Stimulated activated CD4-positive, alpha-beta T cell treated with anti-CD3 and anti-CD28 coated beads, Interleukin-15, amount 100 ng/mL, for 48 hours (primary cell): Measurements from ENCODE around the gene CCDC70.
A peak's percentile ranks its signal among the peaks of the same experiment; 100 is the strongest.

ENCODE experiments used
- DNase-seq, 2 donors: peaks; one replicate each; pipeline ENCODE4 v3.0.0-alpha.2; 2020; ENCODE audit warnings: low read depth in 2 of 2

CCDC70 gene

DNA sequence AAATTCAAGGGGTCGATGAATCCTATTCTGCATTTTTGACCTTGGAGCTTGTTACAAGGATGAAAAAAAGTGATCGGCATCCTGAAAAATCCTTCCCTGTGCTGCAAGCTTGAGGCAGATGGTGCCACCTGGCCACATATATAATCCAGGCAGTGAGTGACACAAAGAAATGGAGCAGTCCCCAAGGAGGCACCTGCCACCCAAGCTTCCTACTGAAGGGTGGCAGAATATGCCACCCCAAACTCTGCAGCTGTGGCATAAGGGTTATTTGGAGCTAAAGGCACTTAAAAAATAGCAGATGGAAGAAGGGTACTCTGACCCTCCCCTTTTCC is 32.2 kb upstream of the CCDC70 start:
- DNase-seq: no peak

- no peak for DNase-seq
Observed at GRCh38 chr13:51831519-51831918, 30.2 kb upstream of the CCDC70 start.

DNA sequence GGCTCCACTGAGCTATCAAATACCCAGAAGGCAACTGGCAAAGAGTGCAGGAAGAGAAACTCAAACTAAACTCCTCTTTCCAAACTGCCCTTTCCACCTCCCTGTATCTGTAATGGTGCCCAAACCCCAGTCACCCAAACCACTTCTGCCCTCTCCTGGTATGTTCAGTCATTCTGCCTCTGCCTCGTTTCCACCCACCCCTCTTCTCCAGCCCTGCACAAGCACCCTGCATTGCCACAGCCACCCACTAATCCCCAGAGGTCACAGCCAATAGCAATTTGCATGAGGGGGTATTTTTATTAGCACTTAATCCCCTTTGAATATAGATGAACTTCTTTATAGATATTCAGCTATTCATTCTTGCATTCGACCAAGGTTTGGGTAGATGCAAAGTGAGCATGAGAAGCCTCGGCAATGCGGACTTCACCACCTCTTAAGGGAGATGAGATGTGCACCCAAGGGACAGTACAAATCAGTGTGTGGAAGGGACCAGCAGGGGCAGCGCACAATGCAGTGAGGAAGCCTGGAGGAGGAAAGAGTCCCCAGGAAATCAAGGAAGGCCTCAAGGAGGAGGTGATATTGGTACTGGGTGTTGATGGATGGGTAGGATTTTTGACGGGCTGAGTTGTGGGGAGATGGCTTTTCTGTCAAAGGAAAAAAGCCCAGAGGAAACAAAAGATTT is 29.2 kb upstream of the CCDC70 start:
- no peak for DNase-seq

DNA sequence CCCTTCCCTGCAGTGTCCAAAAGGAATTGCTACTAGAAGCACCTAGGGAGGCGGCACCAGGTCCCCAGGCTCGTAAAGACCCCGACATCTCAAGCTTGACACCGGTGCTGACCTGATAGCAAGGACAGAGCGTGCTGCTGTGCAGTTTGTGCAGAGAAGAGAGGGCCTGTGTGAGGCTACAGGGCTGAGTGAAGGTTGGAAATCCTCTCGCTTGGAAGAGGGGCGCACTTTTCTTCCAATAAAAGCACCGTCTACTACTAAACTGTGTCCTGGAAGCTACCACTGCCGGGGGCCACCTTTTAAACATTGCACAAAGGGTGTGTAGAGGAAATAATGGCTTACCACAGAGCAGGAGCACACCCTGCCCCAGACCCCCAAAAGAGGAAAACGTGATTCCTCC is 27.8 kb upstream of the CCDC70 start:
- no peak for DNase-seq

- no peak for DNase-seq
Observed at GRCh38 chr13:51834581-51835171, 27.1 kb upstream of the CCDC70 start.

- no peak for DNase-seq
Observed at GRCh38 chr13:51837016-51837415, 24.8 kb upstream of the CCDC70 start.

- no peak for DNase-seq
Observed at GRCh38 chr13:51838240-51838846, 23.4 kb upstream of the CCDC70 start.

- DNase-seq: no peak
Observed at GRCh38 chr13:51839711-51840540, 21.8 kb upstream of the CCDC70 start.

DNA sequence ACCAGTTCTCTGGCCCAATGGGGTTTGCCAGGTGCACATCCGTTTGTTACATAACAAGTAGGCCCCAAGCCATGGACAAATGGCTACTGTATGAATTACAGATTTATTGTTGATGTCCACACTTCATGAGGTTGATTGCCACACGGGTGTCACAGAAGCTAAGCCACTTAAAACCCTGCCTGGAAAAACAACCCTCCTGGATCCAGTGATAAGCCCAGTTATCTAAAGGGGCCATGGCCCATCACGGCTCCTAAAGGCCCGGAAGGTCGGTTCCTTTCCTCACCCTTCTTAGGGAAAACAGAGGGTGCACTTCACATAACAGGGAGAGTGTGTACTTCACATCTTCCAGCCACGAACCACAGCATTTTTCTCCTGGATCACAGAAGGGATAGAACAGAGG is 20.9 kb upstream of the CCDC70 start:
- no peak for DNase-seq

DNA sequence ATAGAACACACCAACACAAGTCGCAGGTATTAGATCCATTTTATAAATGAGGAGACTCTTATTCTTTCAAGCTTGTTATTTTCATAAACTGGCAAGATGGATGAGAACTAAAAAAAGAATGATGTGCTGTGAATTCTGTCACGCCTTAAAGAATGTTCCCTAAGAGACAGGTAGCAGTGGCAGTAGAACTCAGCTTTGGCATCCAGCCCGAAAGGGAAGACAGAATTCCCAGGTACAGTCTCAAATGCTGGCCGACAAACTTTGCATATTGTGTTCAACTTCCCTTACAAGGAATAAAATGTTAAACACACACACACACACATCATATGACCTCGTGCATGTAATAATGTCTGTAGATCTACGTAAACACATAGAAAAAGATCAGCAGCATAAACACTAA is 20.0 kb upstream of the CCDC70 start:
- no peak for DNase-seq

DNA sequence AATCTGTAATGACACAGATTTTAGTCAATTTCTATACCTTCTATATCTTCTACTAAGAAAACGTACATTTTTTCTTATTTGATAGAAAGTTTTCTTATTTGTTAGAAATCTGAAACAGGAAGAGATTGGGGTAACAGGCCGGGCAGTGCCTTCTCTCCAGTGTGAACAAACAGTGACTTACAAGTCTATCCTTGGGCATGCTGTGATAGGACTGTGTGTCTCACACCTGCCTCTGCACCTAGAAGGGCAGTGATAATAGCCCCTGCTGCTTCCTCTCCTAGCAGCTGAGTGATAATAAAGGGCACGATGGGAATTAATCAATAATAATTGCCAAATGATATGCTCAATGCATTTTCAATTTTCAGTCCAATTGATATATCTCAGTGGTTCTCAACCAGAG is 18.2 kb upstream of the CCDC70 start:
- no peak for DNase-seq

- peak in 1 of 2 donors; percentile 59 for DNase-seq
Observed at GRCh38 chr13:51844862-51845573, 16.8 kb upstream of the CCDC70 start, which contains the start of gene TMEM272. TMEM272 (minus strand) TSS chr13:51845177; CDS start chr13:51838530, 6,647 bp downstream.

- no peak for DNase-seq
Observed at GRCh38 chr13:51845574-51846318, 16.0 kb upstream of the CCDC70 start.

DNA sequence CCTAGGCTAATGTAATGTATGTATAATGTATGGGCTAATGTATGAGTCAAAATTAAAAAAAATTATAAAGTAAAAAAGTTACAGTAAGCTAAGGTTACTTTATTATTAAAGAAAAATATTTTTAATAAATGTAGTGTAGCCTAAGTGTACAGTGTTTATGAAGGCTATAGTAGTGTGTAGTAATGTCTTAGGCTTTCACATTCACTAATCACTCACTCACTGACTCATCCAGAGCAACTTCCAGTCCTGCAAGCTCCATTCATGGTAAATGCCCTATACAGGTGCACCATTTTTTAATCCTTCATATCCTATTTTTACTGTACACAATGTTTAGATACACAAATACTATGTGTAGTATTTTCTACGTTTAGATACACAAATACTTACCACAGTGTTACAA is 15.0 kb upstream of the CCDC70 start:
- DNase-seq: no peak

GRCh38 chr13:51848674-51849073 is 13.1 kb upstream of the CCDC70 start:
- no peak for DNase-seq

DNA sequence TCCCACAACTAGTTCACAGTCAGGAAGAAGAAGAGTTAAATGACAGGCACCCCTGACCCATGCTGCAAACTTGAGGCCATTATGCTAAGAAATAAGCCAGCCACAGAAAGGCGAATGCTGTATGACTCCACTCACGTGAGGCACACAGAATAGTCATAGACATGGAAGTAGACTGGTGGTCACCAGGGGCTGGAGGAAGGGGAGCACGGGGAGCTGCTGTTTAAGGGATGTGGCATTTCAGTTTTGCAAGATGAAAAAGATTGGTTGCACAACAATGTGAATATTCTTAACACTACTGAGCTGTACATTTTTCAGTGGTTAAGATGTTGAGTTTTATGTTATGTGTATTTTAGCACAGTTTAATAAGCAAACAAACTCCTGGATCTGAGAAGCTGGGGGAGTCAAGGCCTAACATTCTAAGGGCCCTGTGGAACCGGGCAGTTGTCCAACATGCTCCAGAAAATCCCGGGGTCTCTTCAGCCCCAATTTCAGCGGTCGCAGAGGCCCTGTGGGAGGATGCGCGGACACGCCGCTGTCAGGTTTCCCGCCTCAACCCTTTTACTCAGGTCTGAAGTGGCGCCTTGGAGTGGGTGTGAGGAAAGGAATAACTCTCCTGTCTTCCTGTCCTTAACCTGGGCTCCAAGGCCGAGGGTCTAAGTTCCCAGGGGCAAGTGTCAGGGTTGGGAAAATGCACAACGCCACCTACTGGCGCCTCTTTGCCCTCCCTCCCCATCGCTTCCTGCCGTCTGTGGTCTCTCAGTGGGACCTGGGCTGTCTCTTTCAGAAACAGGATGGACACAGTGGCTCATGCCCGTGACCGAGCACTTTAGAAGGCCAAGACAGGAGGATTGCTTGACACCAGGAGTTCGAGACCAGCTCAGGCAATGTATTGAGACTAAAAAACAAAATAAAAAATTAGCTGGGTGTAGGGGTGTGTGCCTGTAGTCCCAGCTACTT is 12.3 kb upstream of the CCDC70 start:
- DNase-seq: no peak

DNA sequence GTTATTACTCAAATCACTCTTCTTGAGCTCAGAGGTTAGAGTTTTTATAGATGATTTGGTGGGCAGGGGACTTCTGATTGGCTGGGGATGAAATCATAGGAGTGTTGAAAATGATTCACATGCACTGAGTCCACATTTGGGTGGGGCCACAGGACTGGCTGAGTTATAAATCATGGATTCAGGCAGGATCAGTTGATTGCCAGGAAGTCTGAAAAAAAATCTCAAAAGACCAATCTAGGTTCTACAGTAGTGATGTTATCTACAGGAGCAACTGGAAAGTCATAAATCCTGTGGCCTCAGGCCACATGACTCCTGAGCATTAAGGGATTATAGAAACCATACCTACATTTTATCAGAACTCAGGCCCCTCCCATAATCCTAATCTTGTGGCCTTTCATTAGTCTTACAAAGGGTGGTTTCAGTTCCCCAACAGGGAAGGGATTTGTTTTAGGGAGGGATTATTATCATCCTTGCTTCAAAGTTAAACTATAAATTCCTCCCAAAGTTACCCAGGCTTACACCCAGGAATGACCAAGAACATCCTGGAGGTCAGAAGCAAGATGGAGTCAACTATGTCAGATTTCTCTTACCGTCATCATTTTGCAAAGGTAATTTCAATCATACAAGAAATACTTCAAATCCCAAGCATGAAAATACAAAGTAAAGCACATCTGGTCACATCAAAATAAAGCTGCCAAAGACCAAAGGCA is 5.6 kb upstream of the CCDC70 start:
- DNase-seq: no peak

DNA sequence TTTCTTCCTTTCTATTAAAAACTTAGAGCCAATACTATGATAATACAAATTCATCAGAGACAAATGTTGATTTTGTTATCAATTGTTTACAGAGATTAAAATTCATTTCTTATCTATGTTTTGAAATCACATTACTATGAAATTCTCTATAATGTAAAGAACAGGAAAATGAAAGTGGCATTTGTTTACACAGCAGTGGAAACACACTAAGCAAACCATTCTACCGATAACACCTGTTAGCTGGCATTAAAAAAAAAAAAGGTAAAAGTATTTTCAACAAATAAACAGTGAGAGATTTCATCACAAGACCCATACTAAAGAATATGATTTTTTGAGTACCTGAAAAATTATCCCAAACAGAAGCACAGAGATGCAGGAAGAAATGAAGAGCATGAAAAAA is 4.8 kb upstream of the CCDC70 start:
- DNase-seq: no peak
